Measurements from ENCODE around the gene SORCS2.

The SORCS2 gene

GRCh38 chr4:7744142-7744804, 551.9 kb downstream of the SORCS2 start:
- ChIA-PET CTCF (interaction anchor here (0.8 to 1.8 kb wide), 3 partner anchors 8 to 60 kb away, joined by 4 read pairs; no protein-coding TSS in a partner anchor), POLR2A (no interaction called here)
- TF ChIP-seq CTCF (IDR thresholded peaks at IDR 0.05; ENCODE audit: control extremely low read depth, extremely low read depth, low read depth, missing control alignments) = no peak

GRCh38 chr4:7745301-7745885, 553.1 kb downstream of the SORCS2 start:
- DNase-seq (ENCODE audit: extremely low spot score) = no peak
- ChIA-PET POLR2A (no interaction called here), CTCF (interaction anchor here (1.8 kb wide), 1 partner anchor 10 kb away, joined by 4 read pairs; no protein-coding TSS in a partner anchor)
- TF ChIP-seq CTCF (IDR thresholded peaks at IDR 0.05; ENCODE audit: control extremely low read depth, extremely low read depth, low read depth, missing control alignments) = no peak

More at GRCh38 chr4:7744142-7744804, 551.9 kb downstream of the SORCS2 start:
- no peak for DNase-seq (ENCODE audit: extremely low spot score)

- no peak for TF ChIP-seq CTCF (IDR thresholded peaks at IDR 0.05; ENCODE audit: control extremely low read depth, extremely low read depth, low read depth, missing control alignments)
- ChIA-PET POLR2A (no interaction called here), CTCF (no interaction called here)
- DNase-seq (ENCODE audit: extremely low spot score) = no peak
These were observed 554.2 kb downstream of the SORCS2 start for GRCh38 chr4:7746351-7747061.

- POLR2A ChIA-PET = no interaction called here
These were observed 554.7 kb downstream of the SORCS2 start for GRCh38 chr4:7747062-7747385.

GRCh38 chr4:7747566-7747965, 555.2 kb downstream of the SORCS2 start:
- CTCF ChIA-PET = no interaction called here
- TF ChIP-seq CTCF (IDR thresholded peaks at IDR 0.05; ENCODE audit: control extremely low read depth, extremely low read depth, low read depth, missing control alignments) = no peak
- POLR2A ChIA-PET = no interaction called here
- DNase-seq (ENCODE audit: extremely low spot score) = no peak

More at GRCh38 chr4:7747062-7747385, 554.7 kb downstream of the SORCS2 start:
- DNase-seq (ENCODE audit: extremely low spot score) = no peak
- no peak for TF ChIP-seq CTCF (IDR thresholded peaks at IDR 0.05; ENCODE audit: control extremely low read depth, extremely low read depth, low read depth, missing control alignments)
- CTCF ChIA-PET = no interaction called here

- ChIA-PET POLR2A (no interaction called here), CTCF (interaction anchor here (1.4 to 2.1 kb wide), 3 partner anchors 11 to 54 kb away, joined by 6 to 9 read pairs (median 9); no protein-coding TSS in a partner anchor)
- no peak for DNase-seq (ENCODE audit: extremely low spot score)
- TF ChIP-seq CTCF (IDR thresholded peaks at IDR 0.05; ENCODE audit: control extremely low read depth, extremely low read depth, low read depth, missing control alignments) = no peak
These were observed 558.2 kb downstream of the SORCS2 start for GRCh38 chr4:7750523-7750922.

All from GM10248 (cell line).